Transverse colon (tissue), 4 donors: Measurements from ENCODE around the gene DPYD. TPM values are rescaled to one million over a fixed set of nuclear protein-coding genes. Genes with fewer than 3 reads are reported as not detected.

Experiments used
- DNase-seq: peaks from one replicate; pipeline ENCODE4 v3.0.0-alpha.2; 2019
- H3K27ac ChIP-seq, 4 donors: fragments of 200-600 bp; sonication (generic); 2 replicates each; pipeline ENCODE4 v1.5.1; 2016 to 2018; ENCODE audit warnings: inconsistent platforms in 4 of 4
- H3K27me3 ChIP-seq: fragments of 200-600 bp; sonication (generic); 2 replicates; pipeline ENCODE4 v1.5.1; 2017; ENCODE audit warnings: inconsistent platforms
- H3K36me3 ChIP-seq, 4 donors: fragments of 200-600 bp; sonication (generic); 2 replicates each; pipeline ENCODE4 v1.5.1; 2017 to 2019; ENCODE audit warnings: inconsistent platforms in 4 of 4
- H3K4me1 ChIP-seq, 4 donors: fragments of 200-600 bp; sonication (generic); 2 replicates each; pipeline ENCODE4 v1.5.1; 2017 to 2020; ENCODE audit warnings: inconsistent platforms in 4 of 4
- H3K4me3 ChIP-seq, 4 donors: fragments of 200-600 bp; sonication (generic); 1 replicate in 1 of 4; 2 replicates in 3 of 4; pipeline versions ENCODE4 v1.5.1 to v1.6.1; 2017 to 2019; ENCODE audit warnings: inconsistent platforms in 4 of 4
- H3K9me3 ChIP-seq, 2 donors: fragments of 200-600 bp; sonication (generic); 2 replicates each; pipeline ENCODE4 v1.5.1; 2017 to 2019; ENCODE audit warnings: inconsistent platforms in 2 of 2
- CTCF ChIP-seq, 5 experiments: fragments of 200-600 bp in 3 of 5; fragments of 450-650 bp in 2 of 5; sonication (generic) in 3 of 5; IDR thresholded peaks; 1 replicate in 2 of 5; 2 replicates in 3 of 5; pipeline ENCODE4 v1.5.1; 2016 to 2017; ENCODE audit warnings: antibody characterized with exemption in 5 of 5, inconsistent platforms in 3 of 5, mild to moderate bottlenecking in 2 of 5, moderate library complexity in 1 of 5
- EP300 ChIP-seq: sonication (generic); formaldehyde crosslinking; IDR thresholded peaks from one replicate; pipeline ENCODE4 v1.6.1; 2017; ENCODE audit warnings: antibody characterized with exemption, low read depth
- POLR2A ChIP-seq: fragments of 450-650 bp; IDR thresholded peaks from one replicate; pipeline ENCODE4 v1.6.1; 2016; ENCODE audit warnings: antibody characterized with exemption, mild to moderate bottlenecking, moderate library complexity
- POLR2AphosphoS5 ChIP-seq, 3 donors: sonication (generic); formaldehyde crosslinking; IDR thresholded peaks; one replicate each; pipeline ENCODE4 v1.6.1; 2016; ENCODE audit warnings: antibody characterized with exemption in 3 of 3
- WGBS, 2 donors: methylation state at CpG; one replicate each; pipeline ENCODE4 v1.1.5; 2018; ENCODE audit warnings: low coverage in 1 of 2; 5-methylcytosine and 5-hydroxymethylcytosine counted together
- in situ Hi-C, 4 donors: fragments of 200-750 bp; cut with MboI; loops; one replicate each; pipeline versions ENCODE4 v1.15.0 to v1.15.1; 2017; ENCODE audit warnings: low sequenced_read_pairs in 3 of 4, low pct_ligation_motif_present in 1 of 4, low pct_unique_long_range_greater_than_20kb in 1 of 4
- intact Hi-C: fragments of 100-400 bp; cut with DNase I; formaldehyde crosslinking; loops from one replicate; pipeline ENCODE4 v1.15.1; 2023; ENCODE audit warnings: low total_unique reads
- total RNA-seq, 4 donors: library from RNA; depleted of rRNA; stranded (reverse); fragments of >200 nt; gene quantifications; one replicate each; pipeline ENCODE4 v1.1.0, GENCODE V29; 2016

DPYD gene
- total RNA-seq, 4 donors from 2014 or later = 11.2 to 34.8 (median 26.0) TPM

- H3K4me3 ChIP-seq = no peak overlapping the region
- no peak for DNase-seq
- TF ChIP-seq POLR2AphosphoS5 (IDR thresholded peaks at IDR 0.05) (no peak), CTCF (IDR thresholded peaks at IDR 0.05) (no peak), EP300 (no peak), POLR2A (no peak)
- WGBS, 2 donors = 65 to 71% methylated on average over 8 of the region's 8 CpGs
- H3K4me1 ChIP-seq = no peaks in the 10 kb centered on the region
- H3K36me3 ChIP-seq = no peaks in the 10 kb centered on the region
- H3K9me3 ChIP-seq = no peaks in the 10 kb centered on the region
- no peaks in the 10 kb centered on the region for H3K27me3 ChIP-seq
- H3K27ac ChIP-seq = no peak overlapping the region
- intact Hi-C loops (no loop called here), in situ Hi-C loops (no loop called here)
Measured at GRCh38 chr1:97911266-97912215, 9.3 kb downstream of the DPYD start.

GRCh38 chr1:97909266-97909665 is 11.6 kb downstream of the DPYD start:
- in situ Hi-C loops (no loop called here), intact Hi-C loops (no loop called here)
- Histone ChIP-seq H3K4me3 (no peak overlapping the region), H3K4me1 (no peaks in the 10 kb centered on the region), H3K27ac (no peak overlapping the region), H3K27me3 (no peaks in the 10 kb centered on the region), H3K36me3 (no peaks in the 10 kb centered on the region), H3K9me3 (no peaks in the 10 kb centered on the region)
- no peak for DNase-seq
- no peak for TF ChIP-seq EP300
- TF ChIP-seq POLR2A = no peak
- no peak for TF ChIP-seq CTCF (IDR thresholded peaks at IDR 0.05)
- no peak for TF ChIP-seq POLR2AphosphoS5 (IDR thresholded peaks at IDR 0.05)

- H3K4me1 ChIP-seq = peaks cover 0 to 9% (median 0%) of the 10 kb centered on the region in 4 donors
- no peaks in the 10 kb centered on the region for H3K36me3 ChIP-seq
- in situ Hi-C loops = no loop called here
- intact Hi-C loops = no loop called here
- no peaks in the 10 kb centered on the region for H3K9me3 ChIP-seq
- no peak overlapping the region for H3K27ac ChIP-seq
- no peaks in the 10 kb centered on the region for H3K27me3 ChIP-seq
- no peak for TF ChIP-seq POLR2AphosphoS5 (IDR thresholded peaks at IDR 0.05)
- no peak for TF ChIP-seq POLR2A
- no peak for TF ChIP-seq CTCF (IDR thresholded peaks at IDR 0.05)
- no peak for TF ChIP-seq EP300
- no peak for DNase-seq
- WGBS, 2 donors = 76 to 89% methylated on average over 2 to 3 of the region's 3 CpGs
- no peak overlapping the region for H3K4me3 ChIP-seq
Measured at GRCh38 chr1:97907886-97908285, 12.9 kb downstream of the DPYD start.

- no peaks in the 10 kb centered on the region for H3K36me3 ChIP-seq
- H3K4me1 ChIP-seq = peaks cover 0 to 12% (median 0%) of the 10 kb centered on the region in 4 donors
- intact Hi-C loops = no loop called here
- no peak for DNase-seq
- 66 to 84% methylated on average over 7 of the region's 7 CpGs for WGBS, 2 donors
- in situ Hi-C loops = no loop called here
- TF ChIP-seq CTCF (IDR thresholded peaks at IDR 0.05) = no peak
- no peak for TF ChIP-seq POLR2A
- TF ChIP-seq POLR2AphosphoS5 (IDR thresholded peaks at IDR 0.05) = no peak
- no peak for TF ChIP-seq EP300
- H3K9me3 ChIP-seq = no peaks in the 10 kb centered on the region
- H3K27ac ChIP-seq = peak overlapping the region in 1 of 4 donors; percentile 13
- no peaks in the 10 kb centered on the region for H3K27me3 ChIP-seq
- H3K4me3 ChIP-seq = no peak overlapping the region
Measured at GRCh38 chr1:97906567-97907241, 14.1 kb downstream of the DPYD start.
